ENCODE results near the gene GID8. TPM values are rescaled to one million over a fixed set of nuclear protein-coding genes. Genes with fewer than 3 reads are reported as not detected.

The GID8 gene
- total and polyA plus RNA-seq, 2 donors (not counting 1 experiment from before 2014, with no cell fraction given), result 12.4 to 47.4 TPM

GRCh38 chr20:62995898-62996595 lies 58.1 kb downstream of the GID8 start:
- no peak overlapping the region for H3K4me3 Mint-ChIP-seq
- no peak overlapping the region for H3K27ac Mint-ChIP-seq
- TF ChIP-seq EZH2 (IDR thresholded peaks at IDR 0.05; ENCODE audit: borderline replicate concordance, insufficient read depth, low read depth, low read length, poor library complexity, severe bottlenecking) (no peak), CTCF (IDR thresholded peaks at IDR 0.05) (no peak)
- H3K4me2 ChIP-seq (replicated peaks; ENCODE audit: low read depth, low read length, poor library complexity, severe bottlenecking), result no peak overlapping the region
- no peaks in the 10 kb centered on the region for H3K9me3 ChIP-seq (ENCODE audit: control extremely low read depth in 1 of 3, control insufficient read depth in 2 of 3, insufficient read depth in 1 of 3, low read length in 2 of 3)
- POLR2A ChIA-PET, result no interaction called here
- H3K36me3 ChIP-seq (replicated peaks in 1 of 2; ENCODE audit: control extremely low read depth in 1 of 2, control insufficient read depth in 1 of 2, extremely low read depth in 1 of 2, insufficient read depth in 2 of 2, low read length in 1 of 2), result no peaks in the 10 kb centered on the region
- H3K27me3 ChIP-seq (replicated peaks in 1 of 4; ENCODE audit: control extremely low read depth in 1 of 4, control insufficient read depth in 3 of 4, insufficient read depth in 4 of 4, low read length in 3 of 4), result peaks cover 0 to 20% (median 2%) of the 10 kb centered on the region in 4 experiments
- DNase-seq (no peak), ATAC-seq (ENCODE audit: low read depth) (no peak)
- no peaks in the 10 kb centered on the region for H3K9me3 Mint-ChIP-seq (ENCODE audit: insufficient read depth)
- H2AFZ ChIP-seq (ENCODE audit: insufficient read depth, low read depth, low read length, poor library complexity, severe bottlenecking), result no peak overlapping the region
- H3K79me2 ChIP-seq (ENCODE audit: control insufficient read depth, insufficient read depth, low read length), result no peaks in the 10 kb centered on the region
- H3K9ac ChIP-seq (ENCODE audit: low read length), result no peak overlapping the region
- 91% methylated on average over 22 of the region's 25 CpGs for WGBS (ENCODE audit: insufficient coverage)
- H3K27ac ChIP-seq (ENCODE audit: low read length in 2 of 2), result no peak overlapping the region
- CTCF ChIA-PET, result interaction anchor here (0.8 kb wide), 1 partner anchor 14 kb away, joined by 3 read pairs; no protein-coding TSS in a partner anchor
- intact Hi-C loops (cut with micrococcal nuclease), result no loop called here
- no peak overlapping the region for H3K4me3 ChIP-seq (ENCODE audit: control extremely low read depth in 1 of 5, extremely low read depth in 1 of 5, insufficient read depth in 1 of 5, low read depth in 2 of 5, low read length in 4 of 5)
- peaks cover 57% of the 10 kb centered on the region for H3K27me3 Mint-ChIP-seq
- H4K20me1 ChIP-seq (ENCODE audit: control insufficient read depth, insufficient read depth, low read length, poor library complexity, severe bottlenecking), result no peaks in the 10 kb centered on the region
- H3K4me1 ChIP-seq (ENCODE audit: control insufficient read depth in 2 of 2, insufficient read depth in 2 of 2, low read length in 2 of 2), result no peaks in the 10 kb centered on the region
- no peaks in the 10 kb centered on the region for H3K4me1 Mint-ChIP-seq

DNA sequence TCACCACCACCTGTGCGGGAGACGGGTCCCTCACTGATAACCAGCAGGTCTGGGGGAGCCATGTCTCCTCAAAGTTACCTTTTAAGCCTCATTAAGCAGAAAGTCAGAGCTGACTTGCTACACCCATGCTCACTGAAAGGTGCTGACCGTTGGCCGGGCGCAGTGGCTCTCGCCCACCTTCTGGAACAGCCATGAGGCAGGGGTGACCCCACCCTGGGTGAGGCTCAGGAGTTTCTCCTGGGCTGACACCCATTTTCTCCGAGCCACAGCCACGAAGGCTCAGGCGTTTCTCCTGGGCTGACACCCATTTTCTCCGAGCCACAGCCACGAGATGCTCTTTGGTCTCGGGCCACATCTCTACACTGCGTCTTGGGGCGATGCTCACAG lies 58.6 kb downstream of the GID8 start:
- no peak overlapping the region for H3K27ac ChIP-seq (ENCODE audit: low read length in 2 of 2)
- Mint-ChIP-seq H3K27me3 (peaks cover 56% of the 10 kb centered on the region), H3K9me3 (ENCODE audit: insufficient read depth) (no peaks in the 10 kb centered on the region), H3K4me1 (no peaks in the 10 kb centered on the region), H3K4me3 (no peak overlapping the region), H3K27ac (no peak overlapping the region)
- H3K27me3 ChIP-seq (replicated peaks in 1 of 4; ENCODE audit: control extremely low read depth in 1 of 4, control insufficient read depth in 3 of 4, insufficient read depth in 4 of 4, low read length in 3 of 4), result peaks cover 0 to 18% (median 2%) of the 10 kb centered on the region in 4 experiments
- DNase-seq (no peak), ATAC-seq (ENCODE audit: low read depth) (no peak)
- H2AFZ ChIP-seq (ENCODE audit: insufficient read depth, low read depth, low read length, poor library complexity, severe bottlenecking), result no peak overlapping the region
- TF ChIP-seq CTCF (IDR thresholded peaks at IDR 0.05) (no peak), EZH2 (IDR thresholded peaks at IDR 0.05; ENCODE audit: borderline replicate concordance, insufficient read depth, low read depth, low read length, poor library complexity, severe bottlenecking) (no peak)
- H4K20me1 ChIP-seq (ENCODE audit: control insufficient read depth, insufficient read depth, low read length, poor library complexity, severe bottlenecking), result no peaks in the 10 kb centered on the region
- intact Hi-C loops (cut with micrococcal nuclease), result no loop called here
- CTCF ChIA-PET, result no interaction called here
- no peak overlapping the region for H3K4me3 ChIP-seq (ENCODE audit: control extremely low read depth in 1 of 5, extremely low read depth in 1 of 5, insufficient read depth in 1 of 5, low read depth in 2 of 5, low read length in 4 of 5)
- no peak overlapping the region for H3K9ac ChIP-seq (ENCODE audit: low read length)
- no peaks in the 10 kb centered on the region for H3K4me1 ChIP-seq (ENCODE audit: control insufficient read depth in 2 of 2, insufficient read depth in 2 of 2, low read length in 2 of 2)
- H3K9me3 ChIP-seq (ENCODE audit: control extremely low read depth in 1 of 3, control insufficient read depth in 2 of 3, insufficient read depth in 1 of 3, low read length in 2 of 3), result no peaks in the 10 kb centered on the region
- no peaks in the 10 kb centered on the region for H3K36me3 ChIP-seq (replicated peaks in 1 of 2; ENCODE audit: control extremely low read depth in 1 of 2, control insufficient read depth in 1 of 2, extremely low read depth in 1 of 2, insufficient read depth in 2 of 2, low read length in 1 of 2)
- no peak overlapping the region for H3K4me2 ChIP-seq (replicated peaks; ENCODE audit: low read depth, low read length, poor library complexity, severe bottlenecking)
- no peaks in the 10 kb centered on the region for H3K79me2 ChIP-seq (ENCODE audit: control insufficient read depth, insufficient read depth, low read length)
- 98% methylated on average over 10 of the region's 14 CpGs for WGBS (ENCODE audit: insufficient coverage)
- POLR2A ChIA-PET, result no interaction called here
